Measurements from ENCODE around the gene TMEM201.

- TF ChIP-seq CTCF (conservative IDR thresholded peaks at IDR 0.05) = no peak
- TF ChIP-seq EZH2 (IDR thresholded peaks at IDR 0.05; ENCODE audit: low read depth) = no peak
These were observed 35.0 kb upstream of the TMEM201 start for GRCh38 chr1:9553736-9554144.

Data from PC-9 (cell line).